DOHH2 (cell line): ENCODE data around the gene ETV6.

Experiments used
- H3F3A ChIP-seq: fragments of 200-600 bp; sonication (generic), shearing (Covaris generic); 2 replicates; pipeline ENCODE4 v1.6.0; 2016; ENCODE audit warnings: antibody characterized with exemption, mild to moderate bottlenecking; ENCODE audit not compliant: control insufficient read depth, insufficient read depth
- H3K27ac ChIP-seq: fragments of 200-600 bp; sonication (generic); 2 replicates; pipeline ENCODE4 v1.5.1; 2014; ENCODE audit warnings: low read depth, mild to moderate bottlenecking, low read length, moderate library complexity
- H3K27me3 ChIP-seq: fragments of 200-600 bp; sonication (generic); 2 replicates; pipeline ENCODE4 v1.6.1; 2014; ENCODE audit warnings: mild to moderate bottlenecking, low read length, mixed read lengths; ENCODE audit not compliant: control insufficient read depth
- H3K36me3 ChIP-seq: fragments of 200-600 bp; sonication (generic); 2 replicates; pipeline ENCODE4 v1.6.1; 2014; ENCODE audit warnings: mild to moderate bottlenecking, low read length, moderate library complexity, mixed read lengths; ENCODE audit not compliant: control insufficient read depth
- H3K4me1 ChIP-seq: fragments of 200-600 bp; sonication (generic); 2 replicates; pipeline ENCODE4 v1.6.1; 2014; ENCODE audit warnings: mild to moderate bottlenecking, low read length, mixed read lengths; ENCODE audit not compliant: control insufficient read depth
- H3K4me2 ChIP-seq: fragments of 200-600 bp; sonication (generic); 2 replicates; pipeline ENCODE4 v1.6.0; 2014; ENCODE audit warnings: mild to moderate bottlenecking, low read length, moderate library complexity
- H3K4me3 ChIP-seq: fragments of 200-600 bp; sonication (generic); 2 replicates; pipeline ENCODE4 v1.5.1; 2014; ENCODE audit warnings: mild to moderate bottlenecking, low read length, mixed read lengths
- H3K79me2 ChIP-seq: fragments of 200-600 bp; sonication (generic); 2 replicates; pipeline ENCODE4 v1.6.1; 2014; ENCODE audit warnings: mild to moderate bottlenecking, low read length, mixed read lengths; ENCODE audit not compliant: control insufficient read depth
- H3K9me2 ChIP-seq: fragments of 200-600 bp; sonication (generic); replicated peaks from 2 replicates; pipeline ENCODE4 v1.6.1; 2014; ENCODE audit warnings: mild to moderate bottlenecking, low read length, mixed read lengths; ENCODE audit not compliant: control insufficient read depth
- H3K9me3 ChIP-seq: fragments of 200-600 bp; sonication (generic); 2 replicates; pipeline ENCODE4 v1.6.1; 2014; ENCODE audit warnings: antibody characterized with exemption, low read length, mixed read lengths; ENCODE audit not compliant: control insufficient read depth, insufficient read depth
- H4K20me1 ChIP-seq: fragments of 200-600 bp; sonication (generic); 2 replicates; pipeline ENCODE4 v1.6.0; 2014; ENCODE audit warnings: low read depth, mild to moderate bottlenecking, antibody characterized with exemption, low read length, moderate library complexity; ENCODE audit not compliant: control insufficient read depth, insufficient read depth
- EZH2phosphoT487 ChIP-seq: fragments of 200-600 bp; sonication (generic); IDR thresholded peaks from 2 replicates; pipeline ENCODE4 v1.6.1; 2017; ENCODE audit warnings: borderline replicate concordance, mild to moderate bottlenecking, antibody characterized with exemption, low read length, moderate library complexity, mixed read lengths
- TF ChIP-seq, protein P1 (sequence below): fragments of 200-600 bp; sonication (generic); IDR thresholded peaks from one replicate; pipeline ENCODE4 v1.5.1; 2014; ENCODE audit warnings: antibody characterized with exemption, mild to moderate bottlenecking, low read depth, low read length; ENCODE audit not compliant: poor library complexity, severe bottlenecking

The ETV6 gene

DNA sequence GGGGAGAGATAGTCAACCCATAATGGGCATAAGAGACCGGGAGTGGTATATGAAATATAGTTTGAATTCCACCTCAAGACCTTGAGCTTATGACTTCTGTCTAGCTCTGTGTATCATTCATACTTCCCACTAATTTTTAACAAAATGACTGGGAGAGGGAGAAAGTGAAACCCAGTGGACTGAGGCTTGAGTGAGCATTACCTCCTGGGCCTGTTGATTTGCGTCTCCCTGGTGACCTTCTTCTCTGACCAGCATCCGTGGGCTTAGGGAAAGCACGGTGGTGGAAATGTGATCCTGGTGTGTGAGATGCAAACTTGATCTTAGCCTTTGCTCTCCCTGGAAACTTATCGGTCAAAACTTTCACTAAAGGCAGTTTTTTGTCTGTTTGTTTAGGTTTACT lies 213.3 kb downstream of the ETV6 start:
- Histone ChIP-seq H4K20me1 (no peaks in the 10 kb centered on the region), H3K4me1 (peaks cover 12% of the 10 kb centered on the region), H3K36me3 (no peaks in the 10 kb centered on the region), H3F3A (peaks cover 3% of the 10 kb centered on the region; the same call in 1 of the 2 replicates), H3K4me2 (no peak overlapping the region), H3K9me3 (no peaks in the 10 kb centered on the region), H3K79me2 (no peaks in the 10 kb centered on the region), H3K27ac (no peak overlapping the region), H3K27me3 (no peaks in the 10 kb centered on the region), H3K9me2 (no peaks in the 10 kb centered on the region), H3K4me3 (no peak overlapping the region)
- TF ChIP-seq, protein P1, sequence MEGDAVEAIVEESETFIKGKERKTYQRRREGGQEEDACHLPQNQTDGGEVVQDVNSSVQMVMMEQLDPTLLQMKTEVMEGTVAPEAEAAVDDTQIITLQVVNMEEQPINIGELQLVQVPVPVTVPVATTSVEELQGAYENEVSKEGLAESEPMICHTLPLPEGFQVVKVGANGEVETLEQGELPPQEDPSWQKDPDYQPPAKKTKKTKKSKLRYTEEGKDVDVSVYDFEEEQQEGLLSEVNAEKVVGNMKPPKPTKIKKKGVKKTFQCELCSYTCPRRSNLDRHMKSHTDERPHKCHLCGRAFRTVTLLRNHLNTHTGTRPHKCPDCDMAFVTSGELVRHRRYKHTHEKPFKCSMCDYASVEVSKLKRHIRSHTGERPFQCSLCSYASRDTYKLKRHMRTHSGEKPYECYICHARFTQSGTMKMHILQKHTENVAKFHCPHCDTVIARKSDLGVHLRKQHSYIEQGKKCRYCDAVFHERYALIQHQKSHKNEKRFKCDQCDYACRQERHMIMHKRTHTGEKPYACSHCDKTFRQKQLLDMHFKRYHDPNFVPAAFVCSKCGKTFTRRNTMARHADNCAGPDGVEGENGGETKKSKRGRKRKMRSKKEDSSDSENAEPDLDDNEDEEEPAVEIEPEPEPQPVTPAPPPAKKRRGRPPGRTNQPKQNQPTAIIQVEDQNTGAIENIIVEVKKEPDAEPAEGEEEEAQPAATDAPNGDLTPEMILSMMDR, result no peak
- TF ChIP-seq EZH2phosphoT487, result no peak

DNA sequence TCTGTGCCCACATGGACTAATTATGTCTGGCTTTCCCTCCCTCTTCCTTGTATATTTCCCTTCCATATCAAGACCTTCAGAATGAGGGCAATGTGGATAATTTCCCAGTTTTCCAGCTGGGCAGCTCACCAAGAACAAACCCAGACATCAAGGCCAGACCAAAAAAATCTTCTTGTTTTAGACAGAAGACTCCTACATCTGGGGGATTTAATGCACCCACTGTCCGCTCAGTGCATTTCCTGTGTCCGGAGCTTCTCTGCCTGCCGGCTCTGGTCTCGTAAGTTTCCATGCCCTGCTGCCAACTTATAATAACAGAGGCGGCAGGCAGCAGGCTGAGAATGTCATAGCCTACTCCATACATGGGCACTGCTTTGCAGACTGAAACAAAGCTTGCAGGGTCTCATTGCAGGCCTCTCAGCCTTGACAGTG lies 214.0 kb downstream of the ETV6 start:
- no peak overlapping the region for H3K27ac ChIP-seq

DNA sequence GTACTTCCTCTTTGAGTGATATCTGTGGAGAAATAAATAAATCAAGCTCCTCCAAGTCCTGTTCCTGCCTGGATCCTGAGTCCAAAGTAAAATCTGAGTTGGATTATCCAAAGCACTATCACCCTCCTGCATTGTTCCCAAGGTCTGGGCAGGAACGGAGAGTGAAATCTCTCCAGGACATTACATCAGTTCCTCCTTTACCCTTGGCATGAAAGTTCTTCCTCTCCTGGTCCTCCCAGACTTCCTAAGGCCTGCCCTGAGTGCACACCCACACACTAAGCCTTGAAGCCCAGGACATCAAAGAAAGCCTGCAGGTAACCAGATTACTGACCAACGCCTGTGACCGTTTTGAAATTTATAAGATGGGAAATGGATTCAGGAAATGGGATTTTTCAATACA lies 214.5 kb downstream of the ETV6 start:
- Histone ChIP-seq H4K20me1 (no peaks in the 10 kb centered on the region), H3K27ac (no peak overlapping the region), H3K79me2 (no peaks in the 10 kb centered on the region), H3K36me3 (no peaks in the 10 kb centered on the region), H3K27me3 (no peaks in the 10 kb centered on the region), H3K4me1 (peaks cover 10% of the 10 kb centered on the region), H3K9me2 (no peaks in the 10 kb centered on the region), H3K4me2 (no peak overlapping the region), H3F3A (no peaks in the 10 kb centered on the region), H3K4me3 (no peak overlapping the region), H3K9me3 (no peaks in the 10 kb centered on the region)
- TF ChIP-seq EZH2phosphoT487, result no peak
- TF ChIP-seq, protein P1, result no peak

More for the DNA sequence above, 214.0 kb downstream of the ETV6 start:
- no peaks in the 10 kb centered on the region for H3K27me3 ChIP-seq
- H3K9me2 ChIP-seq, result no peaks in the 10 kb centered on the region
- no peaks in the 10 kb centered on the region for H3K79me2 ChIP-seq
- no peaks in the 10 kb centered on the region for H3K36me3 ChIP-seq
- H3K4me3 ChIP-seq, result no peak overlapping the region
- no peaks in the 10 kb centered on the region for H3F3A ChIP-seq
- peaks cover 12% of the 10 kb centered on the region for H3K4me1 ChIP-seq
- H4K20me1 ChIP-seq, result no peaks in the 10 kb centered on the region
- no peak overlapping the region for H3K4me2 ChIP-seq
- no peaks in the 10 kb centered on the region for H3K9me3 ChIP-seq
- TF ChIP-seq, protein P1, result no peak

DNA sequence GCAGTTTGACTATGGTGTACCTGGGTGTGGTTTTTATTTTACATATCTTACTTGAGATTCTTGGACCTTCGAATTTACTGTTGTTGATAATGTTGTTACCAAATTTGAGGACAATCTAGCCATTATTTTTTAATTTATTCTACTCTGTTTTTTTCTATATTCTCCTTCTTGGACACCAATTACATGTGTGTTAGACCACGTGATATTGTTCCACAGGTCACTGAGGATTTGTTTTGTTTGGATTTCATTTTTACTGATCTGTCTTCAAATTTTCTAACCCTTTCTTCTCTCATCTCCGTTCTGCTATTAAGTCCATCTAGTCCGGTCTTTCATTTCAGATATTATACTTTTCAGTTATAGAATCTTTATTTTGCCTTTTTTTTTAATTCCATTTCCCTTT lies 216.3 kb downstream of the ETV6 start:
- Histone ChIP-seq H3K27ac (no peak overlapping the region), H3F3A (no peaks in the 10 kb centered on the region), H3K4me2 (no peak overlapping the region), H3K79me2 (no peaks in the 10 kb centered on the region), H4K20me1 (no peaks in the 10 kb centered on the region), H3K36me3 (no peaks in the 10 kb centered on the region), H3K27me3 (no peaks in the 10 kb centered on the region), H3K9me3 (no peaks in the 10 kb centered on the region), H3K4me3 (no peak overlapping the region), H3K9me2 (no peaks in the 10 kb centered on the region), H3K4me1 (peaks cover 9% of the 10 kb centered on the region)
- TF ChIP-seq EZH2phosphoT487, result no peak
- TF ChIP-seq, protein P1, result no peak
